Measurements from ENCODE around the gene TIGD4. TPM values are rescaled to one million over a fixed set of nuclear protein-coding genes. Genes with fewer than 3 reads are reported as not detected.
A peak's percentile ranks its signal among the peaks of the same experiment; 100 is the strongest.

TIGD4 gene
- 1 to 10 TPM; 2.1 to 2.9 TPM for total RNA-seq
- 3.0 TPM for polyA plus RNA-seq (2013, experiment 1 of 2)
- polyA plus RNA-seq (2013, experiment 2 of 2): 2.3 TPM
- long read RNA-seq, experiment 1, partial matches to known transcripts: 0 of 2 reads
- long read RNA-seq, experiment 1, other reads (novel, unspliced or antisense): 1 of 2 reads
- long read RNA-seq, experiment 2, partial matches to known transcripts: 0 of 5 reads
- long read RNA-seq, experiment 2, other reads (novel, unspliced or antisense): 3 of 5 reads
- long read RNA-seq, experiment 3, transcript TIGD4-201 (2 exons, 2,472 nt): major isoform, 7 of 8 reads
- long read RNA-seq, experiment 3, partial matches to known transcripts: 0 of 8 reads
- long read RNA-seq, experiment 3, other reads (novel, unspliced or antisense): 1 of 8 reads
- long read RNA-seq, experiment 4, partial matches to known transcripts: 0 of 2 reads
- long read RNA-seq, experiment 4, other reads (novel, unspliced or antisense): 0 of 2 reads

DNA sequence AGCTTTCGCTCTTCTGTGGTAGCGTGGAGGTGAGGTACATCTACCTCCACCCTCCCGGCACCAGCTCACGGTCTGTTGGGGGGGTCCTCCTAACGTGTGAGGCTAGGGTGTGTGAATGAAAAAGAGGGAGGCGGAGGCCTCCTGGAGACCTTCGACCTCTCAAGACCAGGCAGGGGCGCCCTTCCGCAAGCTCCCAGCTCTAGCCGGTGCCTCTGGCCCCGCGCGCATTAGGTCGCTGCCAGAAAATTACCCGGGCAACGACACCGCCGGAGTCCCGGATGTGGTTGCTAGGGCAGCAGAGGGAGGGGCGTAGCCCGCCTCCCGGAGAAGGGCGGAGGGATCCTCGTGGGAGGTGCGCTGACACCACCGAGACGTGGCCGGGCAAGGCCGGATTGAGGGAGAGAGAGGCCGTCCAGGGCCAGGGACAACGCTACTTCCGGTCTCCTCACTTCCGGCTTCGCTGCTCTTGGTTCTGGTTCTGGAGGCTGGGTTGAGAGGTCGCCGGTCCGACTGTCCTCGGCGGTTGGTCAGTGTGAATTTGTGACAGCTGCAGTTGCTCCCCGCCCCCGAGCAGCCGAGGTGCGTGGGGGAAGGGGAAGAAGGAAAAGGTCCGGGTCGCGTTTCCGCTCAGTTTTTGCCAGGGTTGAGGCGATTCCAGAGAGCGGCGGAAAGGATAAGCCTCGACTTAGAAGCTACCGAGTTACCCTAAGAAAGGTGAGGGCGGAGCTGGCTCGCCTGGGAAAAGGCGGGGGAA, at the start of gene TIGD4, which contains the start of gene ARFIP1:
Gene TIGD4, minus strand, starts transcription at position 218 of the 754 bp plus-strand sequence. CDS start 8,726 bp downstream, outside the sequence.
Gene ARFIP1, plus strand, starts transcription at position 442 of the 754 bp plus-strand sequence. CDS start 49,680 bp downstream, outside the sequence.
- Mint-ChIP-seq H3K27ac (peak within 1 kb of the TSS; percentile 100), H3K9me3 (no peaks in the 10 kb centered on the region), H3K27me3 (ENCODE audit: insufficient read depth) (no peaks in the 10 kb centered on the region), H3K4me3 (peak within 1 kb of the TSS; percentile 99), H3K36me3 (ENCODE audit: low read depth) (peaks cover 3% of the 10 kb centered on the region), H3K4me1 (peaks cover 36% of the 10 kb centered on the region)
- peaks cover 6% of the 10 kb centered on the region for H3K4me1 ChIP-seq (ENCODE audit: control insufficient read depth, insufficient read depth, low read length)
- H3K36me3 ChIP-seq (ENCODE audit: control insufficient read depth, insufficient read depth, low read length): no peaks in the 10 kb centered on the region
- H3K9ac ChIP-seq (ENCODE audit: extremely low read depth, low read length, poor library complexity, severe bottlenecking): peak within 1 kb of the TSS; percentile 89
- H3K4me3 ChIP-seq (ENCODE audit: low read length): peak within 1 kb of the TSS; percentile 97
- peak within 1 kb of the TSS; percentile 88 for H3K27ac ChIP-seq (ENCODE audit: low read depth, low read length)
- whole genome bisulfite sequencing, 2 experiments (ENCODE audit: insufficient coverage in 1 of 2, insufficient read length in 1 of 2): 0% methylated on average over 6 to 55 of the region's 55 CpGs
- TF ChIP-seq, protein P1, sequence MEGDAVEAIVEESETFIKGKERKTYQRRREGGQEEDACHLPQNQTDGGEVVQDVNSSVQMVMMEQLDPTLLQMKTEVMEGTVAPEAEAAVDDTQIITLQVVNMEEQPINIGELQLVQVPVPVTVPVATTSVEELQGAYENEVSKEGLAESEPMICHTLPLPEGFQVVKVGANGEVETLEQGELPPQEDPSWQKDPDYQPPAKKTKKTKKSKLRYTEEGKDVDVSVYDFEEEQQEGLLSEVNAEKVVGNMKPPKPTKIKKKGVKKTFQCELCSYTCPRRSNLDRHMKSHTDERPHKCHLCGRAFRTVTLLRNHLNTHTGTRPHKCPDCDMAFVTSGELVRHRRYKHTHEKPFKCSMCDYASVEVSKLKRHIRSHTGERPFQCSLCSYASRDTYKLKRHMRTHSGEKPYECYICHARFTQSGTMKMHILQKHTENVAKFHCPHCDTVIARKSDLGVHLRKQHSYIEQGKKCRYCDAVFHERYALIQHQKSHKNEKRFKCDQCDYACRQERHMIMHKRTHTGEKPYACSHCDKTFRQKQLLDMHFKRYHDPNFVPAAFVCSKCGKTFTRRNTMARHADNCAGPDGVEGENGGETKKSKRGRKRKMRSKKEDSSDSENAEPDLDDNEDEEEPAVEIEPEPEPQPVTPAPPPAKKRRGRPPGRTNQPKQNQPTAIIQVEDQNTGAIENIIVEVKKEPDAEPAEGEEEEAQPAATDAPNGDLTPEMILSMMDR (conservative IDR thresholded peaks at IDR 0.05): peak; percentile 67
- H3K9me3 ChIP-seq (ENCODE audit: control insufficient read depth, low read length): no peaks in the 10 kb centered on the region
- no peaks in the 10 kb centered on the region for H3K27me3 ChIP-seq (ENCODE audit: control insufficient read depth, insufficient read depth, low read length, poor library complexity, severe bottlenecking)
- DNase-seq: peak; percentile 100

GRCh38 chr4:152828122-152828521, 48.6 kb upstream of the TIGD4 start:
- peaks cover 10% of the 10 kb centered on the region for H3K36me3 ChIP-seq (ENCODE audit: control insufficient read depth, insufficient read depth, low read length)
- H3K4me3 ChIP-seq (ENCODE audit: low read length): no peak overlapping the region
- TF ChIP-seq, protein P1 (conservative IDR thresholded peaks at IDR 0.05): no peak
- peaks cover 45% of the 10 kb centered on the region for H3K36me3 Mint-ChIP-seq (ENCODE audit: low read depth)
- peaks cover 20% of the 10 kb centered on the region for H3K9me3 Mint-ChIP-seq
- DNase-seq: no peak
- no peak overlapping the region for H3K9ac ChIP-seq (ENCODE audit: extremely low read depth, low read length, poor library complexity, severe bottlenecking)
- no peak overlapping the region for H3K4me3 Mint-ChIP-seq
- no peaks in the 10 kb centered on the region for H3K4me1 ChIP-seq (ENCODE audit: control insufficient read depth, insufficient read depth, low read length)
- no peak overlapping the region for H3K27ac Mint-ChIP-seq
- H3K27me3 ChIP-seq (ENCODE audit: control insufficient read depth, insufficient read depth, low read length, poor library complexity, severe bottlenecking): no peaks in the 10 kb centered on the region
- H3K27ac ChIP-seq (ENCODE audit: low read depth, low read length): no peak overlapping the region
- H3K27me3 Mint-ChIP-seq (ENCODE audit: insufficient read depth): no peaks in the 10 kb centered on the region
- H3K9me3 ChIP-seq (ENCODE audit: control insufficient read depth, low read length): peaks cover 18% of the 10 kb centered on the region
- H3K4me1 Mint-ChIP-seq: no peaks in the 10 kb centered on the region
- 100% methylated on average over 1 of the region's 1 CpG for WGBS, 2 experiments (ENCODE audit: insufficient coverage in 1 of 2, insufficient read length in 1 of 2)

- no peaks in the 10 kb centered on the region for H3K27me3 Mint-ChIP-seq (ENCODE audit: insufficient read depth)
- no peak overlapping the region for H3K4me3 Mint-ChIP-seq
- no peak overlapping the region for H3K9ac ChIP-seq (ENCODE audit: extremely low read depth, low read length, poor library complexity, severe bottlenecking)
- H3K4me3 ChIP-seq (ENCODE audit: low read length): no peak overlapping the region
- no peak overlapping the region for H3K27ac ChIP-seq (ENCODE audit: low read depth, low read length)
- peaks cover 38% of the 10 kb centered on the region for H3K9me3 ChIP-seq (ENCODE audit: control insufficient read depth, low read length)
- no peak for DNase-seq
- no peak overlapping the region for H3K27ac Mint-ChIP-seq
- peaks cover 22% of the 10 kb centered on the region for H3K9me3 Mint-ChIP-seq
- TF ChIP-seq, protein P1 (conservative IDR thresholded peaks at IDR 0.05): no peak
- peaks cover 32% of the 10 kb centered on the region for H3K36me3 Mint-ChIP-seq (ENCODE audit: low read depth)
- H3K4me1 Mint-ChIP-seq: no peaks in the 10 kb centered on the region
- no peaks in the 10 kb centered on the region for H3K4me1 ChIP-seq (ENCODE audit: control insufficient read depth, insufficient read depth, low read length)
- no peaks in the 10 kb centered on the region for H3K27me3 ChIP-seq (ENCODE audit: control insufficient read depth, insufficient read depth, low read length, poor library complexity, severe bottlenecking)
- H3K36me3 ChIP-seq (ENCODE audit: control insufficient read depth, insufficient read depth, low read length): peaks cover 4% of the 10 kb centered on the region
Observed at GRCh38 chr4:152825336-152825735, 45.8 kb upstream of the TIGD4 start.

Data from endodermal cell (in vitro differentiated cells).